ENCODE measurements around the gene MRGPRX4. TPM values are rescaled to one million over a fixed set of nuclear protein-coding genes. Genes with fewer than 3 reads are reported as not detected.
"Not testable (repeated sequence)": the region's sequence is repeated elsewhere in the genome, so short reads cannot be mapped to it uniquely, and the experiment has no call there.

The MRGPRX4 gene
- polyA plus RNA-seq (not detected in 2 replicates), polyA minus RNA-seq (not detected in 2 replicates)

DNA sequence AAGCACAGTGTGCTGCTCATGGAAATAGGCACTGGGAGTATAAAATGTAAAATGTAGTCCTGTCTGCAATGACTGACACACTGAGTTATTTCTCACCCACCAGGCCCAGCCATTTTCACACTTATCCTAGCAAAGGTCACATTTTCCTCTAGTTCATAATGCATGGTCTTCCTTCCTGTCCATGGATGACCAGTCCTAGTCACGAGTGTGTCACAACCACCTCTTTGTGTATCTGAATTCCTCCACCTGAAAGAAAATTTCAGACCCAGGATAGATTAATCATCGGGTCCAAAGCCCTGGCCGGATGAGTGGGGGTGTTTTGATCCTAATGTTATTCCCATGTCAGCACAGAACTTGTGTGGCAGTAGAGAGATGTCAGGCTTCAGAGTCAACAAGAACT is at the start of gene MRGPRX4:
TSS of gene MRGPRX4 (plus strand) at position 172 of the 400 bp plus-strand sequence. CDS start 420 bp downstream, outside the sequence.
- H3K4me2 ChIP-seq (ENCODE audit: low read length), result no peak within 1 kb of the TSS
- H2AFZ ChIP-seq (ENCODE audit: low read depth, low read length), result no peak within 1 kb of the TSS
- no peak within 1 kb of the TSS for H3K9ac ChIP-seq (ENCODE audit: low read length)
- no peaks in the 10 kb centered on the region for H3K27me3 ChIP-seq (ENCODE audit: insufficient read depth, low read depth, low read length)
- H3K4me3 ChIP-seq (ENCODE audit: low read length), result no peak within 1 kb of the TSS
- H3K36me3 ChIP-seq (ENCODE audit: insufficient read depth, low read length), result no peaks in the 10 kb centered on the region
- H3K27ac ChIP-seq (ENCODE audit: low read length), result no peak within 1 kb of the TSS
- no peaks in the 10 kb centered on the region for H3K9me2 ChIP-seq (ENCODE audit: insufficient read depth, low read length)
- no peaks in the 10 kb centered on the region for H3K9me3 ChIP-seq (ENCODE audit: low read length)
- no peak for TF ChIP-seq EP300 (conservative IDR thresholded peaks at IDR 0.05; ENCODE audit: poor library complexity, severe bottlenecking)
- no peak for TF ChIP-seq TAF1 (IDR thresholded peaks at IDR 0.05; ENCODE audit: low read depth)
- no peak for TF ChIP-seq MXI1 (conservative IDR thresholded peaks at IDR 0.05; ENCODE audit: poor library complexity, severe bottlenecking)
- no peak for TF ChIP-seq RAD21 (conservative IDR thresholded peaks at IDR 0.05)
- no peak for TF ChIP-seq POLR2AphosphoS5 (IDR thresholded peaks at IDR 0.05)
- TF ChIP-seq SMC3 (conservative IDR thresholded peaks at IDR 0.05; ENCODE audit: poor library complexity), result no peak
- TF ChIP-seq, protein P1, sequence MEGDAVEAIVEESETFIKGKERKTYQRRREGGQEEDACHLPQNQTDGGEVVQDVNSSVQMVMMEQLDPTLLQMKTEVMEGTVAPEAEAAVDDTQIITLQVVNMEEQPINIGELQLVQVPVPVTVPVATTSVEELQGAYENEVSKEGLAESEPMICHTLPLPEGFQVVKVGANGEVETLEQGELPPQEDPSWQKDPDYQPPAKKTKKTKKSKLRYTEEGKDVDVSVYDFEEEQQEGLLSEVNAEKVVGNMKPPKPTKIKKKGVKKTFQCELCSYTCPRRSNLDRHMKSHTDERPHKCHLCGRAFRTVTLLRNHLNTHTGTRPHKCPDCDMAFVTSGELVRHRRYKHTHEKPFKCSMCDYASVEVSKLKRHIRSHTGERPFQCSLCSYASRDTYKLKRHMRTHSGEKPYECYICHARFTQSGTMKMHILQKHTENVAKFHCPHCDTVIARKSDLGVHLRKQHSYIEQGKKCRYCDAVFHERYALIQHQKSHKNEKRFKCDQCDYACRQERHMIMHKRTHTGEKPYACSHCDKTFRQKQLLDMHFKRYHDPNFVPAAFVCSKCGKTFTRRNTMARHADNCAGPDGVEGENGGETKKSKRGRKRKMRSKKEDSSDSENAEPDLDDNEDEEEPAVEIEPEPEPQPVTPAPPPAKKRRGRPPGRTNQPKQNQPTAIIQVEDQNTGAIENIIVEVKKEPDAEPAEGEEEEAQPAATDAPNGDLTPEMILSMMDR (IDR thresholded peaks at IDR 0.05; ENCODE audit: poor library complexity, severe bottlenecking), result no peak
- TF ChIP-seq, protein P2, sequence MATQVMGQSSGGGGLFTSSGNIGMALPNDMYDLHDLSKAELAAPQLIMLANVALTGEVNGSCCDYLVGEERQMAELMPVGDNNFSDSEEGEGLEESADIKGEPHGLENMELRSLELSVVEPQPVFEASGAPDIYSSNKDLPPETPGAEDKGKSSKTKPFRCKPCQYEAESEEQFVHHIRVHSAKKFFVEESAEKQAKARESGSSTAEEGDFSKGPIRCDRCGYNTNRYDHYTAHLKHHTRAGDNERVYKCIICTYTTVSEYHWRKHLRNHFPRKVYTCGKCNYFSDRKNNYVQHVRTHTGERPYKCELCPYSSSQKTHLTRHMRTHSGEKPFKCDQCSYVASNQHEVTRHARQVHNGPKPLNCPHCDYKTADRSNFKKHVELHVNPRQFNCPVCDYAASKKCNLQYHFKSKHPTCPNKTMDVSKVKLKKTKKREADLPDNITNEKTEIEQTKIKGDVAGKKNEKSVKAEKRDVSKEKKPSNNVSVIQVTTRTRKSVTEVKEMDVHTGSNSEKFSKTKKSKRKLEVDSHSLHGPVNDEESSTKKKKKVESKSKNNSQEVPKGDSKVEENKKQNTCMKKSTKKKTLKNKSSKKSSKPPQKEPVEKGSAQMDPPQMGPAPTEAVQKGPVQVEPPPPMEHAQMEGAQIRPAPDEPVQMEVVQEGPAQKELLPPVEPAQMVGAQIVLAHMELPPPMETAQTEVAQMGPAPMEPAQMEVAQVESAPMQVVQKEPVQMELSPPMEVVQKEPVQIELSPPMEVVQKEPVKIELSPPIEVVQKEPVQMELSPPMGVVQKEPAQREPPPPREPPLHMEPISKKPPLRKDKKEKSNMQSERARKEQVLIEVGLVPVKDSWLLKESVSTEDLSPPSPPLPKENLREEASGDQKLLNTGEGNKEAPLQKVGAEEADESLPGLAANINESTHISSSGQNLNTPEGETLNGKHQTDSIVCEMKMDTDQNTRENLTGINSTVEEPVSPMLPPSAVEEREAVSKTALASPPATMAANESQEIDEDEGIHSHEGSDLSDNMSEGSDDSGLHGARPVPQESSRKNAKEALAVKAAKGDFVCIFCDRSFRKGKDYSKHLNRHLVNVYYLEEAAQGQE (IDR thresholded peaks at IDR 0.05; ENCODE audit: borderline replicate concordance), result no peak
- no peak for TF ChIP-seq EZH2 (IDR thresholded peaks at IDR 0.05; ENCODE audit: borderline replicate concordance, insufficient read depth, low read length, poor library complexity, severe bottlenecking)
- H3F3A ChIP-seq (ENCODE audit: insufficient read depth, low read length, poor library complexity, severe bottlenecking), result no peaks in the 10 kb centered on the region
- no peaks in the 10 kb centered on the region for H4K20me1 ChIP-seq (ENCODE audit: insufficient read depth)
- H3K79me2 ChIP-seq (replicated peaks; ENCODE audit: insufficient read depth, low read length), result no peaks in the 10 kb centered on the region

DNA sequence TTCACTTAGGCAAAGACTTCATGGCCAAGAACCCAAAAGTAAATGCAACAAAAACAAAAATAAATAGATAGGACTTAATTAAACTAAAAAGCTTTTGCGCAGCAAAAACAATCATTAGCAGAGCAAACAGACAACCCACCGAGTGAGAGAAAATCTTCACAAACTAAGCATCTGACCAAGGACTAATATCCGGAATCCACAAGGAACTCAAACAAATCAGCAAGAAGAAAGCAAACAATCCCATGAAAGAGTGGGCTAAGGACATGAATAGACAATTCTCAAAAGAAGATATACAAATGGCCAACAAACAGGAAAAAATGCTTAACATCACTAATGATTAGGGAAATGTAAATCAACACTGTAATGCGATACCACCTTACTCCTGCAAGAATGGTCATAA is 41.5 kb upstream of the MRGPRX4 start:
- not testable (repeated sequence) for H3K79me2 ChIP-seq (replicated peaks; ENCODE audit: insufficient read depth, low read length); H3K9ac ChIP-seq (ENCODE audit: low read length); H3K27ac ChIP-seq (ENCODE audit: low read length); H2AFZ ChIP-seq (ENCODE audit: low read depth, low read length); H4K20me1 ChIP-seq (ENCODE audit: insufficient read depth); H3F3A ChIP-seq (ENCODE audit: insufficient read depth, low read length, poor library complexity, severe bottlenecking); H3K4me2 ChIP-seq (ENCODE audit: low read length); H3K4me3 ChIP-seq (ENCODE audit: low read length); H3K27me3 ChIP-seq (ENCODE audit: insufficient read depth, low read depth, low read length); H3K36me3 ChIP-seq (ENCODE audit: insufficient read depth, low read length); H3K9me3 ChIP-seq (ENCODE audit: low read length); H3K9me2 ChIP-seq (ENCODE audit: insufficient read depth, low read length)

DNA sequence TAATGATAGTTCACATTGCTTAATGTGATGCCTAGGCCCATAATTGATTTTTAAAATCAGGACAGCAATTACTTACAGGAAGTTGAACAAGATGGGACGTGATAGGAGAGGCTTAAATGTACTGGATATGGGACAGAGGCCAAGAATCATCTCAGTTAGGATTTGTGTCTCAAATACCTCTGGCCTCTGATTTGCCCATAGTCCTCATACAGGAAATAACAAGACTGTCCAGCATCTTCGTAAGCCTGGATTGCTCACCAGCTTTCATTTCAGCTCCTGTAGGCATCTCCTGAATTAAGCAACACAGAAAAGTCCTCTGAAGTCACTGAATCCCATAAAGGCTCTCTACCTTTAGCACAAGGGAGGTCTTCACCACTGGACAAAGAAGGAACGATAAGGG is 40.3 kb upstream of the MRGPRX4 start, which contains the start of gene MRGPRX3:
TSS of gene MRGPRX3 (plus strand) at position 231 of the 400 bp plus-strand sequence. CDS start 4,632 bp downstream, outside the sequence.
- Histone ChIP-seq H4K20me1 (ENCODE audit: insufficient read depth) (no peaks in the 10 kb centered on the region), H3K4me3 (ENCODE audit: low read length) (no peak within 1 kb of the TSS), H2AFZ (ENCODE audit: low read depth, low read length) (no peak within 1 kb of the TSS), H3F3A (ENCODE audit: insufficient read depth, low read length, poor library complexity, severe bottlenecking) (no peaks in the 10 kb centered on the region), H3K4me2 (ENCODE audit: low read length) (no peak within 1 kb of the TSS), H3K79me2 (replicated peaks; ENCODE audit: insufficient read depth, low read length) (no peaks in the 10 kb centered on the region), H3K9me2 (ENCODE audit: insufficient read depth, low read length) (no peaks in the 10 kb centered on the region), H3K36me3 (ENCODE audit: insufficient read depth, low read length) (no peaks in the 10 kb centered on the region), H3K27ac (ENCODE audit: low read length) (no peak within 1 kb of the TSS), H3K9me3 (ENCODE audit: low read length) (no peaks in the 10 kb centered on the region), H3K27me3 (ENCODE audit: insufficient read depth, low read depth, low read length) (no peaks in the 10 kb centered on the region), H3K9ac (ENCODE audit: low read length) (no peak within 1 kb of the TSS)
- TF ChIP-seq SMC3 (conservative IDR thresholded peaks at IDR 0.05; ENCODE audit: poor library complexity), result no peak
- TF ChIP-seq, protein P1 (IDR thresholded peaks at IDR 0.05; ENCODE audit: poor library complexity, severe bottlenecking), result no peak
- no peak for TF ChIP-seq MXI1 (conservative IDR thresholded peaks at IDR 0.05; ENCODE audit: poor library complexity, severe bottlenecking)
- TF ChIP-seq, protein P2 (IDR thresholded peaks at IDR 0.05; ENCODE audit: borderline replicate concordance), result no peak
- TF ChIP-seq EP300 (conservative IDR thresholded peaks at IDR 0.05; ENCODE audit: poor library complexity, severe bottlenecking), result no peak
- TF ChIP-seq TAF1 (IDR thresholded peaks at IDR 0.05; ENCODE audit: low read depth), result no peak
- TF ChIP-seq POLR2AphosphoS5 (IDR thresholded peaks at IDR 0.05), result no peak
- TF ChIP-seq RAD21 (conservative IDR thresholded peaks at IDR 0.05), result no peak
- no peak for TF ChIP-seq EZH2 (IDR thresholded peaks at IDR 0.05; ENCODE audit: borderline replicate concordance, insufficient read depth, low read length, poor library complexity, severe bottlenecking)
